IMR-90 (cell line): ENCODE data around the gene CHPF. TPM values are rescaled to one million over a fixed set of nuclear protein-coding genes. Genes with fewer than 3 reads are reported as not detected.

Source experiments
- ATAC-seq: fragments of 200-7000 bp; cut with Tn5 transposase; 2 replicates; pipeline ENCODE4 v1.9.1; 2020; ENCODE audit warnings: low read depth, mild to moderate bottlenecking, moderate library complexity
- BruUV-seq: library from RNA; stranded (reverse); fragments of 400-500 nt; replicated peaks from 2 replicates; lab custom pipeline; 2021; lab: Mats Ljungman, UMichigan
- CTCF ChIA-PET: fragments of 300-600 bp; formaldehyde crosslinking; extraction: SDS; loops from one replicate; lab custom pipeline; 2021; ENCODE audit warnings: antibody characterized with exemption; lab: Yijun Ruan, JAX
- POLR2A ChIA-PET: fragments of 300-600 bp; sonication (Branson Sonifier 250); formaldehyde crosslinking; loops from one replicate; lab custom pipeline; 2022; ENCODE audit warnings: antibody characterized with exemption; ENCODE audit not compliant: unreplicated experiment; lab: Charles Lee
- DNase-seq: peaks from one replicate; pipeline ENCODE4 v3.0.0; 2013
- H2AFZ ChIP-seq: replicated peaks from 2 replicates; pipeline ENCODE3; 2013; ENCODE audit warnings: low read length, mild to moderate bottlenecking; ENCODE audit not compliant: poor library complexity
- H2AK5ac ChIP-seq: 2 replicates; pipeline ENCODE4 v1.6.1; 2013; ENCODE audit warnings: low read depth, low read length, inconsistent platforms
- H2AK9ac ChIP-seq: replicated peaks from 2 replicates; pipeline ENCODE3; 2013; ENCODE audit warnings: mild to moderate bottlenecking, low read depth, low read length, moderate library complexity; ENCODE audit not compliant: poor library complexity
- H2BK120ac ChIP-seq: 2 replicates; pipeline ENCODE4 v1.6.1; 2013; ENCODE audit warnings: low read depth, low read length, inconsistent platforms
- H2BK15ac ChIP-seq: 3 replicates; pipeline ENCODE4 v1.6.1; 2013; ENCODE audit warnings: low read depth, low read length, inconsistent platforms
- H2BK20ac ChIP-seq: 2 replicates; pipeline ENCODE4 v1.6.1; 2013; ENCODE audit warnings: low read depth, mild to moderate bottlenecking, inconsistent platforms, low read length, moderate library complexity
- H2BK5ac ChIP-seq: 2 replicates; pipeline ENCODE4 v1.6.1; 2013; ENCODE audit warnings: mild to moderate bottlenecking, low read depth, low read length, inconsistent platforms; ENCODE audit not compliant: poor library complexity, severe bottlenecking
- H3K14ac ChIP-seq: replicated peaks from 2 replicates; pipeline ENCODE4 v1.6.1; 2013; ENCODE audit warnings: low read depth, low read length, inconsistent platforms
- H3K18ac ChIP-seq: 2 replicates; pipeline ENCODE4 v1.6.1; 2013; ENCODE audit warnings: low read depth, low read length, control low read depth
- H3K23ac ChIP-seq: 2 replicates; pipeline ENCODE4 v1.6.1; 2013; ENCODE audit warnings: low read depth, low read length, inconsistent platforms
- H3K27ac ChIP-seq: 2 replicates; pipeline ENCODE4 v1.5.1; 2013; ENCODE audit warnings: mild to moderate bottlenecking, control low read depth, low read length; ENCODE audit not compliant: insufficient read depth
- H3K27me3 ChIP-seq: 2 replicates; pipeline ENCODE4 v1.6.1; 2013; ENCODE audit warnings: low read length; ENCODE audit not compliant: control insufficient read depth, insufficient read depth
- H3K36me3 ChIP-seq: 2 replicates; pipeline ENCODE4 v1.6.1; 2013; ENCODE audit warnings: low read length, mixed read lengths; ENCODE audit not compliant: control insufficient read depth, insufficient read depth
- H3K4ac ChIP-seq: 2 replicates; pipeline ENCODE4 v1.6.1; 2013; ENCODE audit warnings: low read depth, low read length, inconsistent platforms
- H3K4me1 ChIP-seq: 2 replicates; pipeline ENCODE4 v1.6.1; 2013; ENCODE audit warnings: low read length, mixed read lengths; ENCODE audit not compliant: control insufficient read depth, insufficient read depth
- H3K4me2 ChIP-seq: 2 replicates; pipeline ENCODE4 v1.6.1; 2013; ENCODE audit warnings: low read depth, mild to moderate bottlenecking, control low read depth, low read length, moderate library complexity
- H3K4me3 ChIP-seq: 2 replicates; pipeline ENCODE4 v1.5.1; 2013; ENCODE audit warnings: low read depth, mild to moderate bottlenecking, control low read depth, low read length, moderate library complexity; ENCODE audit not compliant: insufficient read depth
- H3K56ac ChIP-seq: 2 replicates; pipeline ENCODE4 v1.6.1; 2013; ENCODE audit warnings: low read length, inconsistent platforms; ENCODE audit not compliant: insufficient read depth; ENCODE audit errors: extremely low read depth
- H3K79me1 ChIP-seq, 2 experiments: 2 replicates each; pipeline ENCODE4 v1.6.1; 2013; ENCODE audit warnings: low read length in 2 of 2, inconsistent platforms in 1 of 2, low read depth in 1 of 2
- H3K9ac ChIP-seq: 2 replicates; pipeline ENCODE4 v1.6.1; 2013; ENCODE audit warnings: low read depth, low read length, control low read depth
- H3K9me1 ChIP-seq: 2 replicates; pipeline ENCODE4 v1.6.1; 2013; ENCODE audit warnings: low read length, inconsistent platforms; ENCODE audit not compliant: insufficient read depth
- H3K9me3 ChIP-seq: 2 replicates; pipeline ENCODE4 v1.6.1; 2013; ENCODE audit warnings: low read length; ENCODE audit not compliant: control insufficient read depth, insufficient read depth
- H4K20me1 ChIP-seq: 2 replicates; pipeline ENCODE4 v1.6.1; 2013; ENCODE audit warnings: low read length, inconsistent platforms; ENCODE audit not compliant: insufficient read depth
- H4K5ac ChIP-seq: 2 replicates; pipeline ENCODE4 v1.6.1; 2013; ENCODE audit warnings: mild to moderate bottlenecking, low read depth, low read length, control low read depth
- H4K8ac ChIP-seq, 2 experiments: 2 replicates each; pipeline ENCODE4 v1.6.1; 2013; ENCODE audit warnings: low read depth in 2 of 2, low read length in 2 of 2, control low read depth in 1 of 2, inconsistent platforms in 1 of 2
- H4K91ac ChIP-seq: 2 replicates; pipeline ENCODE4 v1.6.1; 2013; ENCODE audit warnings: low read depth, low read length, inconsistent platforms; ENCODE audit not compliant: insufficient read depth
- NFE2L2 ChIP-seq: fragments of 150-350 bp; IDR thresholded peaks from 2 replicates; pipeline ENCODE4 v1.6.1; 2016; ENCODE audit warnings: low read depth, mild to moderate bottlenecking, low read length
- RAD21 ChIP-seq: IDR thresholded peaks from 2 replicates; pipeline ENCODE4 v1.6.1; 2012; ENCODE audit warnings: low read length, improper control_type of control experiment
- RCOR1 ChIP-seq: IDR thresholded peaks from 2 replicates; pipeline ENCODE4 v1.6.1; 2012; ENCODE audit warnings: mild to moderate bottlenecking, low read length, improper control_type of control experiment; ENCODE audit not compliant: insufficient replicate concordance
- WGBS, 2 experiments: methylation state at CpG; one replicate each; pipeline versions ENCODE4 v1.1.5 to v1.1.7; 2013; ENCODE audit warnings: missing lambda C conversion rate in 2 of 2; ENCODE audit not compliant: insufficient read length in 1 of 2; ENCODE audit errors: extremely low coverage in 2 of 2; 5-methylcytosine and 5-hydroxymethylcytosine counted together
- dilution Hi-C: fragments of 300-500 bp; cut with HindIII; formaldehyde crosslinking; loops from one replicate; pipeline ENCODE4 v1.14.3; 2018; ENCODE audit warnings: low sequenced_read_pairs; ENCODE audit not compliant: unreplicated experiment
- in situ Hi-C: fragments of 300-500 bp; cut with MboI; formaldehyde crosslinking; loops from 3 replicates; pipeline ENCODE4 v1.14.3; 2019; ENCODE audit warnings: low sequenced_read_pairs, inconsistent platforms, mixed read lengths
- intact Hi-C: fragments of 100-400 bp; cut with micrococcal nuclease; formaldehyde crosslinking; loops from 2 replicates; pipeline ENCODE4 v1.10.0; 2022
- polyA plus RNA-seq, 3 experiments: library from polyadenylated mRNA; depleted of rRNA; stranded (reverse); fragments of >200 nt; gene quantifications; 2 replicates each; pipeline ENCODE4 v1.2.3, GENCODE V29; 2012; ENCODE audit warnings: low replicate concordance in 1 of 3
- total RNA-seq: library from RNA; depleted of rRNA; stranded (reverse); fragments of >200 nt; gene quantifications from 2 replicates; pipeline ENCODE4 v1.2.3, GENCODE V29; 2012

CHPF gene
- total and polyA plus RNA-seq, 2 of the 4 experiments (the other 2 are of a cell fraction) = 24.0 to 115 TPM

DNA sequence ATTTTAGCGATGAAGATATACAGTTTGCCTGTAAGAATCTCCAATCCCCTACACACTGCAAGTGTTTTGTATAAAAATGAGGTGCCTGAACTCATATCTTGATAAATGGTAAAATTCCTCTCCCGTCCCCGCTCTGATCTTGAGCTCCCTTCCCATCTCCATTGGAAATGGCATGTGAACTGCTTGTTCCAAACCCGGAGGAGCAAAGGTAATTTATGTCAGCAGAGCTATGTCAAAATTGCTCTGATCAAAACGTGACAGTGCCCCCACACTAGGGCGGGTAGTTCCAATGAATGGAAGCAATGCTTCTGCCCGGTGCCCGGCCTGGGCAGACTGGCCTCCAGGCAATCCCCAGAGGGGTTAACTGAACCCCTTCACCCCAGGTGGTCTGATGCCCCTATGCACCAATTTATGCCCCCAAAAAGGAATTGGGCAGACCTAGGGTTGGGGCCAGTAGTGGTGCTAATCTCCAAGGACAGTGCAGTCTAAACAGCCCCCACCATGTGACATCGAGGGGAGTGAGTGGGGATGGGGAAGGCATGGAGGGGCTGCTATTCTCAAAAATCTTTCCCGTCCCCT, 48.6 kb downstream of the CHPF start:
- no TSS peak for BruUV-seq

More for the DNA sequence above, 48.6 kb downstream of the CHPF start:
- Histone ChIP-seq H3K27me3 (no peaks in the 10 kb centered on the region; the same call in 1 of the 2 replicates), H4K20me1 (no peaks in the 10 kb centered on the region), H2BK120ac (no peak overlapping the region), H3K9me1 (peaks cover 7% of the 10 kb centered on the region; the same call in 1 of the 2 replicates), H4K8ac (no peak overlapping the region), H2BK20ac (no peak overlapping the region), H4K5ac (no peak overlapping the region), H3K36me3 (peaks cover 17% of the 10 kb centered on the region; the same call in 1 of the 2 replicates), H2AK9ac (no peak overlapping the region), H3K23ac (no peak overlapping the region), H3K79me1 (peaks cover 10 to 13% of the 10 kb centered on the region in 2 experiments), H3K18ac (no peak overlapping the region), H3K27ac (no peak overlapping the region), H3K9ac (no peak overlapping the region), H4K91ac (no peak overlapping the region), H2BK5ac (no peak overlapping the region), H3K4me2 (no peak overlapping the region), H3K9me3 (no peaks in the 10 kb centered on the region), H2AK5ac (0 out of 2 replicates have a peak overlapping the region, but pooled peaks have one; percentile 27), H2BK15ac (no peak overlapping the region), H3K4me3 (no peak overlapping the region), H3K4ac (no peak overlapping the region), H2AFZ (peak overlapping the region; percentile 73), H3K56ac (no peak overlapping the region), H3K4me1 (peaks cover 14% of the 10 kb centered on the region), H3K14ac (no peak overlapping the region)
- no peak for TF ChIP-seq RCOR1
- TF ChIP-seq NFE2L2 = no peak
- no peak for TF ChIP-seq RAD21
- WGBS, 2 experiments = 50% methylated on average over 2 of the region's 10 CpGs; no CpG with 5 or more reads in 1 of the 2 experiments
- no peak for ATAC-seq
- in situ Hi-C loops (no loop called here), intact Hi-C loops (loop anchor here (1.0 kb wide), 1 partner anchor 35 kb away; no protein-coding TSS in a partner anchor), dilution Hi-C loops (no loop called here)
- no peak for DNase-seq
- ChIA-PET CTCF (interaction anchor here (0.6 to 2.0 kb wide), 14 partner anchors 9 to 135 kb away, joined by 3 to 17 read pairs (median 4); no protein-coding TSS in a partner anchor), POLR2A (no interaction called here)
